Left lung (tissue), 10 donors: Measurements from ENCODE around the gene TMEM170A. TPM values are rescaled to one million over a fixed set of nuclear protein-coding genes. Genes with fewer than 3 reads are reported as not detected.
A peak's percentile ranks its signal among the peaks of the same experiment; 100 is the strongest.

Source experiments
- ATAC-seq: fragments of 200-7000 bp; cut with Tn5 transposase; one replicate; pipeline ENCODE4 v1.9.1; 2020; ENCODE audit warnings: moderate library complexity
- DNase-seq, 4 donors: peaks; one replicate each; pipeline ENCODE4 v3.0.0-alpha.2; 2013 to 2020
- H3K27ac ChIP-seq, 2 donors: fragments of 200-600 bp; sonication (generic) in 1 of 2; one replicate each; pipeline versions ENCODE4 v1.5.0 to v1.8.0; 2020 to 2021
- H3K27me3 ChIP-seq, 2 donors: fragments of 200-600 bp; sonication (generic) in 1 of 2; one replicate each; pipeline versions ENCODE4 v1.5.0 to v1.8.0; 2020 to 2021
- H3K36me3 ChIP-seq, 2 donors: fragments of 200-600 bp; sonication (generic) in 1 of 2; one replicate each; pipeline versions ENCODE4 v1.5.0 to v1.8.0; 2020 to 2021
- H3K4me1 ChIP-seq, 2 donors: fragments of 200-600 bp; one replicate each; pipeline ENCODE4 v1.8.0; 2021
- H3K4me3 ChIP-seq, 2 donors: fragments of 200-600 bp; sonication (generic) in 1 of 2; one replicate each; pipeline versions ENCODE4 v1.5.0 to v1.8.0; 2020 to 2021; ENCODE audit warnings: mild to moderate bottlenecking in 1 of 2
- H3K9me3 ChIP-seq, 2 donors: fragments of 200-600 bp; sonication (generic) in 1 of 2; one replicate each; pipeline versions ENCODE4 v1.5.0 to v1.8.0; 2020 to 2021
- intact Hi-C, 2 donors: fragments of 100-400 bp; cut with DNase I; formaldehyde crosslinking; loops; one replicate each; pipeline versions ENCODE4 v1.11.2 to v1.14.2; 2022
- polyA plus RNA-seq, 6 donors: library from polyadenylated mRNA; unstranded; fragments of 120-200 nt; gene quantifications; one replicate each; pipeline ENCODE4 v1.2.1, GENCODE V29; 2013; ENCODE audit not compliant: insufficient read length in 6 of 6
- total RNA-seq, 2 donors: library from RNA; stranded (reverse); fragmentation: NEBNext Ultra II Directional; extraction: Animal tissue kit (Norgen Biotek cat#: 25700); gene quantifications; one replicate each; pipeline ENCODE4 v1.2.1, GENCODE V29; 2021
- TF ChIP-seq, protein P1 (sequence below), 2 donors: fragments of 200-600 bp; sonication (generic) in 1 of 2; IDR thresholded peaks; one replicate each; pipeline versions ENCODE4 v1.5.0 to v1.8.0; 2021; ENCODE audit warnings: antibody characterized with exemption in 2 of 2
- donor health status: DM: no; HTN: yes; CAD: no.
- donor health status: DM: no; HTN: no; CAD: no.

The TMEM170A gene
- total and polyA plus RNA-seq, 8 donors = 20.2 to 40.1 (median 34.8) TPM

DNA sequence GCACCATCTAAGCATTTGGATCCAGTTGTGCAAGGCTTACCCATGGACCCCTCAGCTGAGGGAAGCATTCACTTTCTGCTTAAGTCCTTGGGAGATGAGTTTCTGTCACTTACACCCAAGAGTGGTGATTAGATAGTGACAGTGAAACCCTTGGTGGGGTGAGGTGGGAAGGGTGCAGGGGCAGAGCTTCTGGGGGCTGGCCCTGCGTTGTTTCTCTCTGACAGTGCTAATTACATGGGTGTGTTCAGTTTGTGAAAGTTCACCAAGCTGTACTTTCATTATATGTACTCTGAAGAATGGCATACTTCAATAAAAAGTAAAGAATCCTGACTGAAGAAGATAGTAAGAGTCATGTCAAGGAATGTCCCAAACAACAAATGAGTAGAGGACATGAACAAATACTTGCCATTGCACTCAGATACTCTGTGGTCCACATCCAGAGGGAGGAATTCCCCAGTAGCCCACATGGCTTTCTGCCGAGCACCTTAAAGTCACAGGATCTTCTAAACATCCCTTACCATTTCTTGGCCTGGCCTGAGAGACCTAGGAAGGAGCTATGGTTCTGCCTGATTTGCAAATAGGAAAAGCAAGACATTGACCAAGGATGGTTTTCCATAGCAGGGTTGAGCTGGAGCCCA, 22.3 kb upstream of the TMEM170A start:
- no peak for DNase-seq
- Histone ChIP-seq H3K27ac (no peak overlapping the region), H3K4me3 (no peak overlapping the region), H3K36me3 (no peaks in the 10 kb centered on the region), H3K27me3 (peaks cover 0 to 6% of the 10 kb centered on the region in 2 donors), H3K9me3 (no peaks in the 10 kb centered on the region), H3K4me1 (no peaks in the 10 kb centered on the region)
- TF ChIP-seq, protein P1, sequence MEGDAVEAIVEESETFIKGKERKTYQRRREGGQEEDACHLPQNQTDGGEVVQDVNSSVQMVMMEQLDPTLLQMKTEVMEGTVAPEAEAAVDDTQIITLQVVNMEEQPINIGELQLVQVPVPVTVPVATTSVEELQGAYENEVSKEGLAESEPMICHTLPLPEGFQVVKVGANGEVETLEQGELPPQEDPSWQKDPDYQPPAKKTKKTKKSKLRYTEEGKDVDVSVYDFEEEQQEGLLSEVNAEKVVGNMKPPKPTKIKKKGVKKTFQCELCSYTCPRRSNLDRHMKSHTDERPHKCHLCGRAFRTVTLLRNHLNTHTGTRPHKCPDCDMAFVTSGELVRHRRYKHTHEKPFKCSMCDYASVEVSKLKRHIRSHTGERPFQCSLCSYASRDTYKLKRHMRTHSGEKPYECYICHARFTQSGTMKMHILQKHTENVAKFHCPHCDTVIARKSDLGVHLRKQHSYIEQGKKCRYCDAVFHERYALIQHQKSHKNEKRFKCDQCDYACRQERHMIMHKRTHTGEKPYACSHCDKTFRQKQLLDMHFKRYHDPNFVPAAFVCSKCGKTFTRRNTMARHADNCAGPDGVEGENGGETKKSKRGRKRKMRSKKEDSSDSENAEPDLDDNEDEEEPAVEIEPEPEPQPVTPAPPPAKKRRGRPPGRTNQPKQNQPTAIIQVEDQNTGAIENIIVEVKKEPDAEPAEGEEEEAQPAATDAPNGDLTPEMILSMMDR (IDR thresholded peaks at IDR 0.05) = no peak
- ATAC-seq = no peak
- intact Hi-C loops = no loop called here

DNA sequence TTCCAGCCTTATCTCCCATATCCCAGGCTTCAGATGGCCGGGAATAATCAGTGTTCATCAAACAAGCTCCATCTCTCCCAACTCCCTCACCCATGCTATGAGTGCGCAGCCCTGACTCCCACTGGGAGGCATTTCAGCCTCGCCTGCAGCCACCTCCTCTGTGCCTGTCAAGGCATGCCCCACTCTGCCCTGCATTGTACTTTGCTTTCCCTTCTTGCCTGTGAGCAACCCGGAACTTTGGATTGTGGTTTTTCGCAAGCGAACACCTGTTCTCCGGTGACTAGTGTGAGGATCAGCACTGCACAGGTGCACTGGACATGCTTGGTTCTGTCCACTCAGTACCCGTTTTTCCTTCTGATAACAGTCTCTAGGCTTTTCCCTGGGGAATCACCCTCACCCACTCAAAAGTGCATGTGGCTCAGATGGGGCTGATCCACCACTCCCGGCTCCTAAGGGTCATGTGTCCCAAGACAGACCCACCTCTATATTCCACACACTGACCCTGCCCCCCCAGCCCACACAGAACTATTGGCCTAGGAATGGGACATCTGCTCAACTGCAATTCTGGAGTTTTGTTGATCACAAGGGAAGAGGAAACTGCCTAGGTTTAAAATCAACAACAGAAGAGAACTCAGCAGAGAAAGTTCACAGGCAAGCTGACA, 21.7 kb upstream of the TMEM170A start:
- ATAC-seq (no peak), DNase-seq (peak in 1 of 4 donors; percentile 22)

DNA sequence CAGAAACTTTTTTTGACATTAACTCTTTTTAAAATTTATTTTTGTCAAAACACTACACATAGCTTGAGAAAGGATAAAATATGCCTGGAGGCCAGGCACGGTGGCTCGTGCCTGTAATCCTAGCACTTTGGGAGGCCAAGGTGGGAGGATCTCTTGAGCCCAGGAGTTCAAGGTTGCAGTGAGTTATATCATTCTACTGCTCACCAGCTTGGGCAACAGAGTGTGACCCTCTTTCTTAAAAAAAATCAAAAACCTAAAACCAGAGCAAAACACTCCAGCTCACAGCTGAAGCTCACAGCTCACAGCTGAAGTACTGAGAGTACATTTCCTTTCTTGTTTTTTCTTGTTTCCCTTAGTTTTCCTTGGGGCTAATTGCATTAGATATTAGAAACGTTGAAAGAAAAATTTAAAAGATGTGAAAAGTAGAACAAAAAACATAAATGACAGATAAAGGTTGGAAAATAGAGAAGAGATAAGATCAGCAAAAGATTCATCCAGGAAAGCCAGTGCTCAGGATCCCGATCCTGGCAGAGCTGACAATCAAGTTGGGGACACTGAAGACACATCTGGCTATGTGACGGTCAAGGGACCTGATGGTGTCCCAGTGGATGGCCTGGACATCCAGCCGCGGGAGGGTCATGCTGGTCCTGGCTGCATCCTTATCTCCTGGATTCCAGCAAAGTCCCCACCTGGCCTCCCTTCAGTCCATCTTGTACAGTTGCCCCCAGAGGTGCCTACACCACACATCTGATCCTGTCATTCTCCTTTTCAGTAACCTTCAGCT, 20.9 kb upstream of the TMEM170A start:
- DNase-seq (peak in 1 of 4 donors; percentile 9), ATAC-seq (no peak)
- intact Hi-C loops = no loop called here
- TF ChIP-seq, protein P1 (IDR thresholded peaks at IDR 0.05) = no peak
- Histone ChIP-seq H3K27ac (no peak overlapping the region), H3K4me3 (no peak overlapping the region), H3K4me1 (no peaks in the 10 kb centered on the region), H3K36me3 (no peaks in the 10 kb centered on the region), H3K9me3 (no peaks in the 10 kb centered on the region), H3K27me3 (no peaks in the 10 kb centered on the region)

More for the DNA sequence above, 21.7 kb upstream of the TMEM170A start:
- Histone ChIP-seq H3K27ac (no peak overlapping the region), H3K4me1 (no peaks in the 10 kb centered on the region), H3K36me3 (no peaks in the 10 kb centered on the region), H3K27me3 (no peaks in the 10 kb centered on the region), H3K9me3 (no peaks in the 10 kb centered on the region), H3K4me3 (no peak overlapping the region)
- intact Hi-C loops = no loop called here
- TF ChIP-seq, protein P1 (IDR thresholded peaks at IDR 0.05) = no peak

DNA sequence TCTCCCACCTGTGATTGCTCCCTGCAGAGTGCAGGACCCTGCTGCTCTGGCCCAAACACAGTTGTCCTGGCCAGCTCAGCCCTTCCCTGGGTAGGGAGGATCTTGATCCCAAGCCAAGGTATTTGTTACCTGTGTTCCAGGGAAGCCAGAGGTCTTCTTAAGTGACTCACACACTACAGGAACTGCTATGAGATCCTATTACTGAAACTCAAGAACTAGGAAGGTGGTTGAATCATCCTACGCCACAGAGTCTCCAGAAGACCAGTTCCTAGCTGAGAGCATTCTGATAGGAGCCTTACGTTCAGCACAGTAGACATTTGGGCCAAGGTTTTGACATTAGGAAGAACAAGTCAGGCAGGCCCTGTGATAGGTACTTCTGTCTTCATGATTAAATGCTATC, 18.7 kb upstream of the TMEM170A start:
- ATAC-seq = peak; percentile 94
- Histone ChIP-seq H3K4me1 (no peaks in the 10 kb centered on the region), H3K27ac (no peak overlapping the region), H3K9me3 (no peaks in the 10 kb centered on the region), H3K4me3 (no peak overlapping the region), H3K36me3 (no peaks in the 10 kb centered on the region), H3K27me3 (no peaks in the 10 kb centered on the region)
- peak in 1 of 4 donors; percentile 28 for DNase-seq
- TF ChIP-seq, protein P1 (IDR thresholded peaks at IDR 0.05) = no peak
- intact Hi-C loops = no loop called here
